ENCODE results near the gene MACROD2. TPM values are rescaled to one million over a fixed set of nuclear protein-coding genes. Genes with fewer than 3 reads are reported as not detected.

Gene MACROD2
- total RNA-seq, 2 donors from 2014 or later: 8.0 to 19.4 TPM

GRCh38 chr20:14553774-14554534 is 558.6 kb downstream of the MACROD2 start:
- Histone ChIP-seq H3K36me3 (no peaks in the 10 kb centered on the region), H3K27me3 (replicated peaks; ENCODE audit: insufficient read depth) (no peaks in the 10 kb centered on the region), H3K27ac (no peak overlapping the region), H3K9me3 (no peaks in the 10 kb centered on the region), H3K4me1 (replicated peaks) (no peaks in the 10 kb centered on the region), H3K4me3 (no peak overlapping the region)
- intact Hi-C loops (cut with DNase I): no loop called here
- no peak for TF ChIP-seq POLR2A (IDR thresholded peaks at IDR 0.05)
- TF ChIP-seq POLR2AphosphoS5 (IDR thresholded peaks at IDR 0.05): no peak
- TF ChIP-seq CTCF (IDR thresholded peaks at IDR 0.05): no peak
- no peak for DNase-seq (ENCODE audit: low spot score)
- 80% methylated on average over 6 of the region's 6 CpGs for WGBS

- intact Hi-C loops (cut with DNase I): no loop called here
- no peaks in the 10 kb centered on the region for H3K27me3 ChIP-seq (replicated peaks; ENCODE audit: insufficient read depth)
- WGBS: 95% methylated on average over 3 of the region's 3 CpGs
Measured at GRCh38 chr20:14555676-14556075, 560.4 kb downstream of the MACROD2 start.

GRCh38 chr20:14556206-14556605 is 560.9 kb downstream of the MACROD2 start:
- intact Hi-C loops (cut with DNase I): no loop called here
- TF ChIP-seq CTCF (IDR thresholded peaks at IDR 0.05) (no peak), POLR2AphosphoS5 (IDR thresholded peaks at IDR 0.05) (no peak), POLR2A (IDR thresholded peaks at IDR 0.05) (no peak)
- 89% methylated on average over 2 of the region's 2 CpGs for WGBS

More at GRCh38 chr20:14555676-14556075, 560.4 kb downstream of the MACROD2 start:
- TF ChIP-seq POLR2A (IDR thresholded peaks at IDR 0.05) (no peak), CTCF (IDR thresholded peaks at IDR 0.05) (no peak), POLR2AphosphoS5 (IDR thresholded peaks at IDR 0.05) (no peak)
- no peak for DNase-seq (ENCODE audit: low spot score)
- no peaks in the 10 kb centered on the region for H3K4me1 ChIP-seq (replicated peaks)
- H3K27ac ChIP-seq: no peak overlapping the region
- no peaks in the 10 kb centered on the region for H3K9me3 ChIP-seq
- H3K4me3 ChIP-seq: no peak overlapping the region
- H3K36me3 ChIP-seq: no peaks in the 10 kb centered on the region

GRCh38 chr20:14559612-14560011 is 564.3 kb downstream of the MACROD2 start:
- WGBS: 100% methylated on average over 1 of the region's 1 CpG
- no peaks in the 10 kb centered on the region for H3K9me3 ChIP-seq
- no peaks in the 10 kb centered on the region for H3K27me3 ChIP-seq (replicated peaks; ENCODE audit: insufficient read depth)
- no peaks in the 10 kb centered on the region for H3K4me1 ChIP-seq (replicated peaks)
- DNase-seq (ENCODE audit: low spot score): no peak
- TF ChIP-seq POLR2AphosphoS5 (IDR thresholded peaks at IDR 0.05) (no peak), POLR2A (IDR thresholded peaks at IDR 0.05) (no peak), CTCF (IDR thresholded peaks at IDR 0.05) (no peak)
- H3K4me3 ChIP-seq: no peak overlapping the region
- no peaks in the 10 kb centered on the region for H3K36me3 ChIP-seq
- intact Hi-C loops (cut with DNase I): no loop called here
- no peak overlapping the region for H3K27ac ChIP-seq

More at GRCh38 chr20:14556206-14556605, 560.9 kb downstream of the MACROD2 start:
- Histone ChIP-seq H3K27ac (no peak overlapping the region), H3K4me1 (replicated peaks) (no peaks in the 10 kb centered on the region), H3K4me3 (no peak overlapping the region), H3K36me3 (no peaks in the 10 kb centered on the region), H3K27me3 (replicated peaks; ENCODE audit: insufficient read depth) (no peaks in the 10 kb centered on the region), H3K9me3 (no peaks in the 10 kb centered on the region)
- DNase-seq (ENCODE audit: low spot score): no peak

GRCh38 chr20:14561741-14562221 is 566.5 kb downstream of the MACROD2 start:
- Histone ChIP-seq H3K27me3 (replicated peaks; ENCODE audit: insufficient read depth) (no peaks in the 10 kb centered on the region), H3K27ac (no peak overlapping the region), H3K9me3 (no peaks in the 10 kb centered on the region), H3K4me3 (no peak overlapping the region), H3K4me1 (replicated peaks) (no peaks in the 10 kb centered on the region), H3K36me3 (no peaks in the 10 kb centered on the region)
- no peak for DNase-seq (ENCODE audit: low spot score)
- intact Hi-C loops (cut with DNase I): no loop called here
- TF ChIP-seq CTCF (IDR thresholded peaks at IDR 0.05) (no peak), POLR2AphosphoS5 (IDR thresholded peaks at IDR 0.05) (no peak), POLR2A (IDR thresholded peaks at IDR 0.05) (no peak)
- WGBS: 78% methylated on average over 6 of the region's 6 CpGs
